Esophagus muscularis mucosa (tissue), 3 donors: Measurements from ENCODE around the gene DEPDC4.

Experiments used
- EP300 ChIP-seq: sonication (generic); formaldehyde crosslinking; IDR thresholded peaks from one replicate; pipeline ENCODE4 v1.6.1; 2017; ENCODE audit warnings: antibody characterized with exemption
- TF ChIP-seq, protein P1 (sequence below), 3 experiments: fragments of 200-600 bp in 2 of 3; fragments of 450-650 bp in 1 of 3; sonication (generic) in 2 of 3; IDR thresholded peaks; one replicate each; pipeline ENCODE4 v1.5.1; 2017 to 2019; ENCODE audit warnings: antibody characterized with exemption in 3 of 3, mild to moderate bottlenecking in 2 of 3, moderate library complexity in 1 of 3

DNA sequence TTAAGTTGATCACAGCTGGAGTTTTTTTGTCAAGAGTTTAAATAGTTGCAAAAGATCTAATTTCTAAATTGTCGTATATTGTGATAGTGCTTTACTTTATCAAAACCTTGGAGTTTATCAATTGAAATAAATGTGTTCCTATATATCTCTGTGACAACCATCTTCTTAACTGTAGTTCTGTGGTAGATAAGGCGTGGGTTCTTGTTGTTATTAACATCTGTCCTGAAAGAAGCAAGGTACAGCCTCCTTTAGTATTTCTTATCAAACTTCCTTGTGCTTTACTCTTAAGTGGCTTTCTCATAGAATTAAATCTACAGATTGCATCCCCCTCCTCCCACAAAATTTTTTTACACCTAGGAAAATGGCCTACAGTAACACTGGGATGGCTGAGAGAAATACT lies 7.4 kb upstream of the DEPDC4 start:
- TF ChIP-seq, protein P1, sequence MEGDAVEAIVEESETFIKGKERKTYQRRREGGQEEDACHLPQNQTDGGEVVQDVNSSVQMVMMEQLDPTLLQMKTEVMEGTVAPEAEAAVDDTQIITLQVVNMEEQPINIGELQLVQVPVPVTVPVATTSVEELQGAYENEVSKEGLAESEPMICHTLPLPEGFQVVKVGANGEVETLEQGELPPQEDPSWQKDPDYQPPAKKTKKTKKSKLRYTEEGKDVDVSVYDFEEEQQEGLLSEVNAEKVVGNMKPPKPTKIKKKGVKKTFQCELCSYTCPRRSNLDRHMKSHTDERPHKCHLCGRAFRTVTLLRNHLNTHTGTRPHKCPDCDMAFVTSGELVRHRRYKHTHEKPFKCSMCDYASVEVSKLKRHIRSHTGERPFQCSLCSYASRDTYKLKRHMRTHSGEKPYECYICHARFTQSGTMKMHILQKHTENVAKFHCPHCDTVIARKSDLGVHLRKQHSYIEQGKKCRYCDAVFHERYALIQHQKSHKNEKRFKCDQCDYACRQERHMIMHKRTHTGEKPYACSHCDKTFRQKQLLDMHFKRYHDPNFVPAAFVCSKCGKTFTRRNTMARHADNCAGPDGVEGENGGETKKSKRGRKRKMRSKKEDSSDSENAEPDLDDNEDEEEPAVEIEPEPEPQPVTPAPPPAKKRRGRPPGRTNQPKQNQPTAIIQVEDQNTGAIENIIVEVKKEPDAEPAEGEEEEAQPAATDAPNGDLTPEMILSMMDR (IDR thresholded peaks at IDR 0.05) = no peak
- TF ChIP-seq EP300 = no peak
